HCT116 (cell line): ENCODE results near the gene DPYD.

Source experiments
- CTCF ChIP-seq, 3 experiments: fragments of 200-600 bp in 1 of 3; sonication (generic) in 1 of 3; IDR thresholded peaks in 2 of 3; conservative IDR thresholded peaks in 1 of 3; 2 replicates each; pipeline ENCODE4 v1.5.1; 2012 to 2017; ENCODE audit warnings: low read depth in 2 of 3, low read length in 2 of 3, antibody characterized with exemption in 1 of 3, borderline replicate concordance in 1 of 3, control low read depth in 1 of 3, mild to moderate bottlenecking in 1 of 3, mixed read lengths in 1 of 3, mixed run types in 1 of 3, moderate library complexity in 1 of 3; ENCODE audit not compliant: insufficient read depth in 1 of 3
- EGR1 ChIP-seq: IDR thresholded peaks from 2 replicates; pipeline ENCODE4 v1.6.1; 2012; ENCODE audit warnings: low read depth
- EZH2 ChIP-seq: fragments of 200-600 bp; sonication (generic); IDR thresholded peaks from 2 replicates; pipeline ENCODE4 v1.6.1; 2017; ENCODE audit warnings: antibody characterized with exemption, mixed run types
- POLR2A ChIP-seq: IDR thresholded peaks from 2 replicates; pipeline ENCODE4 v1.7.0; 2011; ENCODE audit warnings: borderline replicate concordance; ENCODE audit not compliant: insufficient read depth, insufficient read length; ENCODE audit errors: extremely low read depth
- POLR2AphosphoS5 ChIP-seq: IDR thresholded peaks from 2 replicates; pipeline ENCODE4 v1.6.1; 2011; ENCODE audit warnings: mild to moderate bottlenecking, low read depth, low read length, moderate library complexity
- RAD21 ChIP-seq: IDR thresholded peaks from 2 replicates; pipeline ENCODE4 v1.6.1; 2012; ENCODE audit warnings: low read depth, mild to moderate bottlenecking
- REST ChIP-seq: IDR thresholded peaks from 2 replicates; pipeline ENCODE4 v1.6.1; 2012; ENCODE audit warnings: low read depth
- ZFX ChIP-seq: fragments of 450-650 bp; IDR thresholded peaks from 2 replicates; pipeline ENCODE4 v1.6.1; 2017
- ZNF274 ChIP-seq: fragments of 200-500 bp; sonication (Bioruptor generic); IDR thresholded peaks from 2 replicates; pipeline ENCODE4 v1.6.1; 2014; ENCODE audit warnings: mild to moderate bottlenecking, low read depth, low read length, inconsistent platforms
- TF ChIP-seq, protein P1 (sequence below): IDR thresholded peaks from 2 replicates; pipeline ENCODE4 v1.6.1; 2012

- TF ChIP-seq POLR2A (no peak), CTCF (IDR thresholded peaks at IDR 0.05 in 2 of 3, conservative IDR thresholded peaks at IDR 0.05 in 1 of 3; ENCODE audit: borderline replicate concordance in 1 of 3, insufficient read depth in 1 of 3, low read depth in 2 of 3, low read length in 2 of 3) (no peak), EGR1 (no peak), ZFX (no peak), POLR2AphosphoS5 (no peak), EZH2 (no peak), ZNF274 (no peak), RAD21 (no peak), REST (no peak)
- TF ChIP-seq, protein P1, sequence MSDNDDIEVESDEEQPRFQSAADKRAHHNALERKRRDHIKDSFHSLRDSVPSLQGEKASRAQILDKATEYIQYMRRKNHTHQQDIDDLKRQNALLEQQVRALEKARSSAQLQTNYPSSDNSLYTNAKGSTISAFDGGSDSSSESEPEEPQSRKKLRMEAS: no peak
These were observed 354.9 kb downstream of the DPYD start for GRCh38 chr1:97565886-97566285.
